H1 (cell line): ENCODE results near the gene TMEM243. TPM values are rescaled to one million over a fixed set of nuclear protein-coding genes. Genes with fewer than 3 reads are reported as not detected.

ENCODE experiments used
- CTCF ChIA-PET: fragments of 300-600 bp; sonication (Branson Sonifier 250); formaldehyde crosslinking; loops from one replicate; lab custom pipeline; 2021; ENCODE audit not compliant: partially characterized antibody; lab: Charles Lee
- POLR2A ChIA-PET: fragments of 300-600 bp; sonication (Branson Sonifier 250); formaldehyde crosslinking; loops from one replicate; lab custom pipeline; 2021; ENCODE audit warnings: inconsistent platforms; ENCODE audit not compliant: partially characterized antibody; lab: Charles Lee
- DNase-seq, 2 experiments: peaks; one replicate each; pipeline versions ENCODE4 v3.0.0 to v3.0.0-alpha.2; 2010 to 2022; ENCODE audit warnings: low spot score in 2 of 2, low read depth in 1 of 2, mixed read lengths in 1 of 2
- FAIRE-seq: peaks from 2 replicates; lab custom pipeline; 2011; peaks lifted over from hg19 to GRCh38; lab: Jason Lieb, UNC
- H2AFZ ChIP-seq: 2 replicates; pipeline ENCODE4 v1.8.1; 2012; ENCODE audit warnings: low read length, inconsistent platforms
- H2AK5ac ChIP-seq: 2 replicates; pipeline ENCODE4 v1.6.1; 2013; ENCODE audit warnings: low read depth, low read length
- H2BK120ac ChIP-seq: replicated peaks from 2 replicates; pipeline ENCODE3; 2013; ENCODE audit warnings: low read depth, low read length, inconsistent platforms
- H2BK12ac ChIP-seq: 2 replicates; pipeline ENCODE4 v1.6.1; 2013; ENCODE audit warnings: low read depth, low read length
- H2BK15ac ChIP-seq: 2 replicates; pipeline ENCODE4 v1.6.1; 2013; ENCODE audit warnings: low read length
- H2BK20ac ChIP-seq: 2 replicates; pipeline ENCODE4 v1.6.1; 2013; ENCODE audit warnings: low read length
- H2BK5ac ChIP-seq: 2 replicates; pipeline ENCODE4 v1.6.1; 2013; ENCODE audit warnings: low read depth, low read length
- H3K14ac ChIP-seq: 2 replicates; pipeline ENCODE4 v1.6.1; 2013; ENCODE audit warnings: inconsistent platforms; ENCODE audit not compliant: insufficient read length
- H3K18ac ChIP-seq: 2 replicates; pipeline ENCODE4 v1.6.1; 2013; ENCODE audit warnings: low read length; ENCODE audit errors: extremely low read depth
- H3K23ac ChIP-seq: 2 replicates; pipeline ENCODE4 v1.6.1; 2013; ENCODE audit warnings: inconsistent platforms; ENCODE audit not compliant: insufficient read length
- H3K23me2 ChIP-seq: 2 replicates; pipeline ENCODE4 v1.6.1; 2013; ENCODE audit warnings: low read depth, low read length
- H3K27ac ChIP-seq: 2 replicates; pipeline ENCODE4 v1.6.1; 2011; ENCODE audit warnings: low read depth, low read length, inconsistent platforms
- H3K27me3 ChIP-seq, 4 experiments: replicated peaks in 1 of 4; 1 replicate in 1 of 4; 2 replicates in 3 of 4; pipeline versions ENCODE4 v1.6.1 to v1.8.1; 2011 to 2013; ENCODE audit warnings: low read length in 3 of 4, mild to moderate bottlenecking in 3 of 4, inconsistent platforms in 2 of 4, mixed read lengths in 2 of 4, moderate library complexity in 1 of 4; ENCODE audit not compliant: control insufficient read depth in 3 of 4, insufficient read depth in 3 of 4; ENCODE audit errors: extremely low read depth in 1 of 4
- H3K36me3 ChIP-seq, 4 experiments: 2 replicates each; pipeline versions ENCODE4 v1.6.1 to v1.8.1; 2011 to 2013; ENCODE audit warnings: mild to moderate bottlenecking in 4 of 4, low read length in 3 of 4, moderate library complexity in 2 of 4, control low read depth in 1 of 4, inconsistent platforms in 1 of 4; ENCODE audit not compliant: insufficient read depth in 4 of 4, control insufficient read depth in 2 of 4
- H3K4ac ChIP-seq: replicated peaks from 2 replicates; pipeline ENCODE3; 2013; ENCODE audit warnings: low read length, low read depth, mixed read lengths, inconsistent platforms; ENCODE audit not compliant: insufficient read length
- H3K4me1 ChIP-seq, 4 experiments: replicated peaks in 1 of 4; 1 replicate in 1 of 4; 2 replicates in 3 of 4; pipeline versions ENCODE4 v1.6.1 to v1.8.1; 2011 to 2013; ENCODE audit warnings: low read length in 3 of 4, inconsistent platforms in 2 of 4, mixed read lengths in 1 of 4; ENCODE audit not compliant: insufficient read depth in 4 of 4, control insufficient read depth in 3 of 4
- H3K4me2 ChIP-seq, 2 experiments: 2 replicates each; pipeline versions ENCODE4 v1.6.1 to v1.8.1; 2011 to 2013; ENCODE audit warnings: low read depth in 2 of 2, low read length in 2 of 2, control low read depth in 1 of 2, inconsistent platforms in 1 of 2, mild to moderate bottlenecking in 1 of 2; ENCODE audit not compliant: insufficient read depth in 1 of 2
- H3K4me3 ChIP-seq, 4 experiments: fragments of 200-600, 300-600 bp in 1 of 4; sonication (generic), shearing (Covaris generic), sonication (Bioruptor Twin) in 1 of 4; 2 replicates each; pipeline versions ENCODE4 v1.5.1 to v1.8.1; 2011 to 2016; ENCODE audit warnings: low read length in 4 of 4, low read depth in 3 of 4, control low read depth in 2 of 4, inconsistent platforms in 2 of 4, mild to moderate bottlenecking in 2 of 4, mixed read lengths in 1 of 4, moderate library complexity in 1 of 4; ENCODE audit not compliant: insufficient read depth in 2 of 4; ENCODE audit errors: extremely low read depth in 1 of 4
- H3K56ac ChIP-seq: replicated peaks from 2 replicates; pipeline ENCODE3; 2013; ENCODE audit warnings: low read depth, mild to moderate bottlenecking, mixed read lengths, low read length, inconsistent platforms; ENCODE audit not compliant: insufficient read length
- H3K79me1 ChIP-seq: 2 replicates; pipeline ENCODE4 v1.6.1; 2013; ENCODE audit warnings: low read depth, low read length, control low read depth
- H3K79me2 ChIP-seq, 2 experiments: 2 replicates each; pipeline versions ENCODE4 v1.6.1 to v1.8.1; 2012 to 2013; ENCODE audit warnings: low read length in 2 of 2, mild to moderate bottlenecking in 2 of 2, inconsistent platforms in 1 of 2; ENCODE audit not compliant: insufficient read depth in 2 of 2, control insufficient read depth in 1 of 2
- H3K9ac ChIP-seq, 4 experiments: replicated peaks in 1 of 4; 1 replicate in 1 of 4; 2 replicates in 3 of 4; pipeline versions ENCODE4 v1.6.1 to v1.8.1; 2011 to 2013; ENCODE audit warnings: low read depth in 3 of 4, low read length in 3 of 4, control low read depth in 2 of 4, mild to moderate bottlenecking in 2 of 4, moderate library complexity in 2 of 4, inconsistent platforms in 1 of 4; ENCODE audit errors: extremely low read depth in 1 of 4
- H3K9me3 ChIP-seq, 2 experiments: 2 replicates each; pipeline versions ENCODE4 v1.6.1 to v1.8.1; 2012 to 2013; ENCODE audit warnings: mild to moderate bottlenecking in 2 of 2, moderate library complexity in 2 of 2, control low read depth in 1 of 2, inconsistent platforms in 1 of 2, low read depth in 1 of 2, low read length in 1 of 2, mixed read lengths in 1 of 2; ENCODE audit not compliant: insufficient read depth in 2 of 2
- H4K20me1 ChIP-seq, 2 experiments: replicated peaks in 1 of 2; 2 replicates each; pipeline versions ENCODE3 to v1.8.1; 2011 to 2013; ENCODE audit warnings: inconsistent platforms in 2 of 2, low read length in 2 of 2, mild to moderate bottlenecking in 1 of 2; ENCODE audit not compliant: insufficient read depth in 2 of 2, control insufficient read depth in 1 of 2
- H4K5ac ChIP-seq: 2 replicates; pipeline ENCODE4 v1.6.1; 2013; ENCODE audit warnings: low read length, low read depth, mixed read lengths, inconsistent platforms; ENCODE audit not compliant: insufficient read length
- H4K8ac ChIP-seq: 2 replicates; pipeline ENCODE4 v1.8.0; 2013; ENCODE audit warnings: mild to moderate bottlenecking, moderate library complexity, low read length, inconsistent platforms; ENCODE audit not compliant: insufficient read depth; ENCODE audit errors: extremely low read depth
- H4K91ac ChIP-seq: replicated peaks from 2 replicates; pipeline ENCODE3; 2013; ENCODE audit warnings: low read length, mixed read lengths, inconsistent platforms; ENCODE audit not compliant: insufficient read length
- BACH1 ChIP-seq: IDR thresholded peaks from 2 replicates; pipeline ENCODE4 v1.6.1; 2012; ENCODE audit warnings: low read length, improper control_type of control experiment
- BCL11A ChIP-seq, 2 experiments: IDR thresholded peaks; one replicate each; pipeline ENCODE4 v1.6.1; 2011; ENCODE audit warnings: low read depth in 2 of 2, low read length in 2 of 2, mild to moderate bottlenecking in 2 of 2
- CTCF ChIP-seq, 3 experiments: IDR thresholded peaks; 1 replicate in 2 of 3; 2 replicates in 1 of 3; pipeline versions ENCODE4 v1.5.1 to v1.6.1; 2011; ENCODE audit warnings: low read length in 3 of 3, mild to moderate bottlenecking in 3 of 3, inconsistent platforms in 2 of 3, low read depth in 1 of 3, moderate library complexity in 1 of 3; ENCODE audit not compliant: insufficient read depth in 1 of 3; ENCODE audit errors: control extremely low read depth in 1 of 3
- EP300 ChIP-seq, 2 experiments: IDR thresholded peaks; 1 replicate in 1 of 2; 2 replicates in 1 of 2; pipeline ENCODE4 v1.6.1; 2011 to 2012; ENCODE audit warnings: low read depth in 2 of 2, low read length in 2 of 2, mild to moderate bottlenecking in 2 of 2, borderline replicate concordance in 1 of 2, inconsistent platforms in 1 of 2, moderate library complexity in 1 of 2
- FOSL1 ChIP-seq: IDR thresholded peaks from 2 replicates; pipeline ENCODE4 v1.6.1; 2011; ENCODE audit warnings: mild to moderate bottlenecking, low read depth, low read length, moderate library complexity; ENCODE audit not compliant: insufficient read depth
- GABPA ChIP-seq: IDR thresholded peaks from 2 replicates; pipeline ENCODE4 v1.6.1; 2011; ENCODE audit warnings: mild to moderate bottlenecking, low read length, moderate library complexity, borderline replicate concordance; ENCODE audit not compliant: insufficient read depth
- RBBP5 ChIP-seq: IDR thresholded peaks from 2 replicates; pipeline ENCODE4 v1.7.1; 2012; ENCODE audit warnings: low read depth, mild to moderate bottlenecking, inconsistent platforms, low read length, moderate library complexity, borderline replicate concordance
- SIX5 ChIP-seq: IDR thresholded peaks from 2 replicates; pipeline ENCODE4 v1.6.1; 2011; ENCODE audit warnings: mild to moderate bottlenecking, low read depth, low read length
- TAF7 ChIP-seq: optimal IDR thresholded peaks from 2 replicates; pipeline ENCODE3; 2011; ENCODE audit warnings: low read depth, mild to moderate bottlenecking, inconsistent platforms, low read length, moderate library complexity, borderline replicate concordance
- USF2 ChIP-seq: IDR thresholded peaks from 2 replicates; pipeline ENCODE4 v1.6.1; 2011; ENCODE audit warnings: low read length, improper control_type of control experiment
- WGBS, 2 experiments: shearing (Covaris generic) in 1 of 2; methylation state at CpG; one replicate each; pipeline versions ENCODE4 v1.1.6 to v1.1.7; 2013 to 2015; ENCODE audit warnings: low lambda C conversion rate in 2 of 2, mixed read lengths in 2 of 2, inconsistent platforms in 1 of 2, low coverage in 1 of 2, missing lambda C conversion rate in 1 of 2; ENCODE audit not compliant: insufficient replicate concordance in 2 of 2, insufficient coverage in 1 of 2, insufficient read length in 1 of 2; ENCODE audit errors: extremely low coverage in 1 of 2, missing lambda C conversion rate in 1 of 2; 5-methylcytosine and 5-hydroxymethylcytosine counted together
- polyA plus RNA-seq, 7 experiments: library from polyadenylated mRNA; depleted of rRNA in 3 of 7; stranded (reverse) in 5 of 7; unstranded in 2 of 7; fragments of >200 nt in 5 of 7; fragments of 200-250 nt in 2 of 7; gene quantifications; 1 replicate in 5 of 7; 2 replicates in 1 of 7; 4 replicates in 1 of 7; pipeline versions ENCODE4 v1.2.1 to v1.2.3, GENCODE V29; 2011 to 2013; ENCODE audit warnings: missing spikeins in 2 of 7, mixed read lengths in 2 of 7
- total RNA-seq: library from RNA; stranded (reverse); fragmentation: NEBNext Ultra II Directional; extraction: Animal tissue kit (Norgen Biotek cat#: 25700); gene quantifications from 2 replicates; pipeline ENCODE4 v1.2.1, GENCODE V29; 2021

The TMEM243 gene
- total and polyA plus RNA-seq, 2 of the 8 experiments (the other 6 are each of a cell fraction or from before 2014, with no cell fraction given): 23.7 to 27.6 TPM

- H3K27me3 ChIP-seq: no peaks in the 10 kb centered on the region
- H3K18ac ChIP-seq: no peak overlapping the region
- no peaks in the 10 kb centered on the region for H3K79me1 ChIP-seq
- no peak overlapping the region for H2BK120ac ChIP-seq
- no peak overlapping the region for H3K14ac ChIP-seq
- DNase-seq: no peak
- H3K4me2 ChIP-seq: no peak overlapping the region
- H3K36me3 ChIP-seq: no peaks in the 10 kb centered on the region
- H4K8ac ChIP-seq: no peak overlapping the region
- POLR2A ChIA-PET: no interaction called here
- H2BK15ac ChIP-seq: no peak overlapping the region
- H3K4ac ChIP-seq: no peak overlapping the region
- H2BK12ac ChIP-seq: no peak overlapping the region
- no peak for FAIRE-seq
- H3K9me3 ChIP-seq: no peaks in the 10 kb centered on the region; a peak in 1 of 4 replicates
- no peaks in the 10 kb centered on the region for H4K20me1 ChIP-seq
- H3K23ac ChIP-seq: no peak overlapping the region
- no peak overlapping the region for H3K56ac ChIP-seq
- no peak overlapping the region for H4K91ac ChIP-seq
- no peak overlapping the region for H2BK20ac ChIP-seq
- 82% methylated on average over 3 of the region's 3 CpGs; no CpG with 5 or more reads in 1 of the 2 experiments for WGBS, 2 experiments
- H3K27ac ChIP-seq: no peak overlapping the region
- no peak overlapping the region for H3K4me3 ChIP-seq
- CTCF ChIA-PET: interaction anchor here (1.2 to 1.5 kb wide), 3 partner anchors 13 to 329 kb away, joined by 3 read pairs; no protein-coding TSS in a partner anchor
- no peaks in the 10 kb centered on the region for H3K4me1 ChIP-seq
- H3K23me2 ChIP-seq: no peaks in the 10 kb centered on the region
- no peak overlapping the region for H2AK5ac ChIP-seq
- no peak overlapping the region for H3K9ac ChIP-seq
- TF ChIP-seq RBBP5 (no peak), TAF7 (no peak), GABPA (no peak), SIX5 (no peak), FOSL1 (no peak), BCL11A (IDR thresholded peaks at IDR 0.05; ENCODE audit: low read depth in 2 of 2, low read length in 2 of 2) (no peak), EP300 (IDR thresholded peaks at IDR 0.05; ENCODE audit: borderline replicate concordance in 1 of 2, low read depth in 2 of 2, low read length in 2 of 2) (no peak), CTCF (IDR thresholded peaks at IDR 0.05; ENCODE audit: control extremely low read depth in 1 of 3, insufficient read depth in 1 of 3, low read depth in 1 of 3, low read length in 3 of 3) (no peak), USF2 (no peak), BACH1 (no peak)
- H3K79me2 ChIP-seq: no peaks in the 10 kb centered on the region
- H2BK5ac ChIP-seq: no peak overlapping the region
- H2AFZ ChIP-seq: no peak overlapping the region
- H4K5ac ChIP-seq: no peak overlapping the region
These were observed 34.1 kb upstream of the TMEM243 start for GRCh38 chr7:87253589-87254087.
